ENCODE data around the gene SH2D7.

The SH2D7 gene

GRCh38 chr15:78046796-78047341 lies 45.5 kb upstream of the SH2D7 start:
- Histone ChIP-seq H3F3A (ENCODE audit: insufficient read depth, low read length) (no peaks in the 10 kb centered on the region), H3K27me3 (ENCODE audit: insufficient read depth, low read length) (no peaks in the 10 kb centered on the region), H3K27ac (ENCODE audit: low read depth, low read length, poor library complexity, severe bottlenecking) (peak overlapping the region; percentile 44), H3K9me3 (ENCODE audit: low read length) (no peaks in the 10 kb centered on the region), H3K4me2 (ENCODE audit: low read length) (peak overlapping the region; percentile 0; the same call in 1 of the 2 replicates), H3K4me1 (ENCODE audit: insufficient read depth, low read length, severe bottlenecking) (peaks cover 54% of the 10 kb centered on the region), H3K4me3 (ENCODE audit: low read depth, low read length, poor library complexity, severe bottlenecking) (no peak overlapping the region), H3K9me2 (ENCODE audit: low read depth, low read length) (no peaks in the 10 kb centered on the region), H3K36me3 (ENCODE audit: insufficient read depth, low read length) (peaks cover 19% of the 10 kb centered on the region; the same call in 1 of the 2 replicates), H3K9ac (ENCODE audit: low read length) (no peak overlapping the region; the same call in 1 of the 2 replicates), H4K20me1 (ENCODE audit: insufficient read depth, low read length) (no peaks in the 10 kb centered on the region), H2AFZ (ENCODE audit: low read length) (no peak overlapping the region), H3K79me2 (ENCODE audit: insufficient read depth, low read length) (no peaks in the 10 kb centered on the region)
- TF ChIP-seq, protein P1, sequence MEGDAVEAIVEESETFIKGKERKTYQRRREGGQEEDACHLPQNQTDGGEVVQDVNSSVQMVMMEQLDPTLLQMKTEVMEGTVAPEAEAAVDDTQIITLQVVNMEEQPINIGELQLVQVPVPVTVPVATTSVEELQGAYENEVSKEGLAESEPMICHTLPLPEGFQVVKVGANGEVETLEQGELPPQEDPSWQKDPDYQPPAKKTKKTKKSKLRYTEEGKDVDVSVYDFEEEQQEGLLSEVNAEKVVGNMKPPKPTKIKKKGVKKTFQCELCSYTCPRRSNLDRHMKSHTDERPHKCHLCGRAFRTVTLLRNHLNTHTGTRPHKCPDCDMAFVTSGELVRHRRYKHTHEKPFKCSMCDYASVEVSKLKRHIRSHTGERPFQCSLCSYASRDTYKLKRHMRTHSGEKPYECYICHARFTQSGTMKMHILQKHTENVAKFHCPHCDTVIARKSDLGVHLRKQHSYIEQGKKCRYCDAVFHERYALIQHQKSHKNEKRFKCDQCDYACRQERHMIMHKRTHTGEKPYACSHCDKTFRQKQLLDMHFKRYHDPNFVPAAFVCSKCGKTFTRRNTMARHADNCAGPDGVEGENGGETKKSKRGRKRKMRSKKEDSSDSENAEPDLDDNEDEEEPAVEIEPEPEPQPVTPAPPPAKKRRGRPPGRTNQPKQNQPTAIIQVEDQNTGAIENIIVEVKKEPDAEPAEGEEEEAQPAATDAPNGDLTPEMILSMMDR (IDR thresholded peaks at IDR 0.05; ENCODE audit: low read length) = no peak
- no peak for TF ChIP-seq EZH2 (IDR thresholded peaks at IDR 0.05; ENCODE audit: borderline replicate concordance, low read length)

DNA sequence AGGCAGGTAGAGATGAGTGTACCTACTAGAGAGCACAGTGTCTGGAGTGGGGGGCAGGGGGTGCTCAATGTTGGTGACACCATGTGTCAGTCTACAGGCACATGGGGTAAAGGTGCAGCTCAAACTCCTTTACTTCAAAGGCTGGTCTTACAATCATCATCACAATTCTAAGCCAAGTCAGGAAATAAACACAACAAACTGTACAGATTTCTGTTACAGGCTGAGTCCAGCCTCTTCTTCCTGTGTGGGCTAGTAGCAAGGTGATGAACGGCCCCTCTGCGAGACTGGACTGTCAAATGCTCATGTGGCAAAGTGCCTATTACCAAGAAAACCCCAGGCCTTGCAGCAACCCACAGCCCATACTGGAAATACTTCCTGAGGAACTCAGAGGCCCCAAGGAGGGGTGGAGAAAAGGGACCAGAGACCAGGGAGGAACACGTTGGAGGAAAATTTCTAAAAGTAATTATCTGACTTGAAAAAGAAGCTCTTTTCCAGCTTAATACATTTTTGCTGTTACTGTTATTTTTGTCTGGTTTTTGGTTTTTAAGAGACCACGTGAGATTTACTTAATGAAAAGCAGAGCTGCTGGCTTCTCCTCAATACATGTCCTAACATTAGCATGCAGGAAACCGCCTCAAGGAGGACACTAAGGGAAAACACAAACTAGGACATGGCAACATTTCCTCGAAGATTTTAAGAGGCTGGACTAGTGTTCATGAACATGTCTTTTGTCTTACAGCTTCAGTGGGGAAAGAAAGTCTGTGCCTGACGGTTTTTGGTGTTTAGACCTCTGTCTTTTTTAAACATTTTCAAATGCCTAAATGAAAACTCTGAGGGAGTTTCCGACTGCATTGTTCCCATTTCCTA lies 44.4 kb upstream of the SH2D7 start:
- Histone ChIP-seq H3K9ac (ENCODE audit: low read length) (peak overlapping the region; percentile 3; the same call in 1 of the 2 replicates), H3K9me3 (ENCODE audit: low read length) (no peaks in the 10 kb centered on the region), H3K36me3 (ENCODE audit: insufficient read depth, low read length) (peaks cover 27% of the 10 kb centered on the region; the same call in 1 of the 2 replicates), H3K4me3 (ENCODE audit: low read depth, low read length, poor library complexity, severe bottlenecking) (no peak overlapping the region), H3K79me2 (ENCODE audit: insufficient read depth, low read length) (no peaks in the 10 kb centered on the region), H3K27me3 (ENCODE audit: insufficient read depth, low read length) (no peaks in the 10 kb centered on the region), H3K27ac (ENCODE audit: low read depth, low read length, poor library complexity, severe bottlenecking) (peak overlapping the region; percentile 44), H3K4me1 (ENCODE audit: insufficient read depth, low read length, severe bottlenecking) (peaks cover 65% of the 10 kb centered on the region), H3K4me2 (ENCODE audit: low read length) (peak overlapping the region; percentile 17; the same call in 1 of the 2 replicates), H4K20me1 (ENCODE audit: insufficient read depth, low read length) (no peaks in the 10 kb centered on the region), H3K9me2 (ENCODE audit: low read depth, low read length) (no peaks in the 10 kb centered on the region), H2AFZ (ENCODE audit: low read length) (no peak overlapping the region), H3F3A (ENCODE audit: insufficient read depth, low read length) (no peaks in the 10 kb centered on the region)
- no peak for TF ChIP-seq EZH2 (IDR thresholded peaks at IDR 0.05; ENCODE audit: borderline replicate concordance, low read length)
- TF ChIP-seq, protein P1 (IDR thresholded peaks at IDR 0.05; ENCODE audit: low read length) = no peak

DNA sequence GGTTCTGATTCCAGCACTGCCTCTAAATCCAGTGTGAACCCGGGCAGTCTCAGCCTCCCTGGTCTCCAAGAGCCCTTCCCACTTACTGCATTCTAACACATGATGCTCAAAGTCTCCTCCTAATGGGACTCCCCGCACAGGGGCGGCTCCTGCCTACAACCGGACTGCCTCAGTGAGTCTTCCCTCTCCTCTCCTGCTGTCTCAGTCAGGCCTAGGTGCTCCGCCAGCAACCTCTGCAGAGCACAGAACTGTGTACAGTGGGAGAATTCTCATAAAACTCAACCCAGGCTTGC lies 43.8 kb upstream of the SH2D7 start:
- no peaks in the 10 kb centered on the region for H3F3A ChIP-seq (ENCODE audit: insufficient read depth, low read length)

More for the DNA sequence above, 43.8 kb upstream of the SH2D7 start:
- H3K27ac ChIP-seq (ENCODE audit: low read depth, low read length, poor library complexity, severe bottlenecking) = peak overlapping the region; percentile 44
- H3K9ac ChIP-seq (ENCODE audit: low read length) = no peak overlapping the region; the same call in 1 of the 2 replicates
- no peaks in the 10 kb centered on the region for H3K9me2 ChIP-seq (ENCODE audit: low read depth, low read length)
- H2AFZ ChIP-seq (ENCODE audit: low read length) = no peak overlapping the region
- no peak overlapping the region for H3K4me3 ChIP-seq (ENCODE audit: low read depth, low read length, poor library complexity, severe bottlenecking)
- H3K4me2 ChIP-seq (ENCODE audit: low read length) = no peak overlapping the region
- no peaks in the 10 kb centered on the region for H3K79me2 ChIP-seq (ENCODE audit: insufficient read depth, low read length)
- H3K9me3 ChIP-seq (ENCODE audit: low read length) = no peaks in the 10 kb centered on the region
- TF ChIP-seq, protein P1 (IDR thresholded peaks at IDR 0.05; ENCODE audit: low read length) = no peak
- no peak for TF ChIP-seq EZH2 (IDR thresholded peaks at IDR 0.05; ENCODE audit: borderline replicate concordance, low read length)
- H3K4me1 ChIP-seq (ENCODE audit: insufficient read depth, low read length, severe bottlenecking) = peaks cover 71% of the 10 kb centered on the region
- no peaks in the 10 kb centered on the region for H3K27me3 ChIP-seq (ENCODE audit: insufficient read depth, low read length)
- peaks cover 33% of the 10 kb centered on the region for H3K36me3 ChIP-seq (ENCODE audit: insufficient read depth, low read length)
- no peaks in the 10 kb centered on the region for H4K20me1 ChIP-seq (ENCODE audit: insufficient read depth, low read length)

Measured in OCI-LY1 (cell line).